Measurements from ENCODE around the gene TPCN1. TPM values are rescaled to one million over a fixed set of nuclear protein-coding genes. Genes with fewer than 3 reads are reported as not detected.

The TPCN1 gene
- polyA plus RNA-seq, 1 experiment, result 31.9 TPM

DNA sequence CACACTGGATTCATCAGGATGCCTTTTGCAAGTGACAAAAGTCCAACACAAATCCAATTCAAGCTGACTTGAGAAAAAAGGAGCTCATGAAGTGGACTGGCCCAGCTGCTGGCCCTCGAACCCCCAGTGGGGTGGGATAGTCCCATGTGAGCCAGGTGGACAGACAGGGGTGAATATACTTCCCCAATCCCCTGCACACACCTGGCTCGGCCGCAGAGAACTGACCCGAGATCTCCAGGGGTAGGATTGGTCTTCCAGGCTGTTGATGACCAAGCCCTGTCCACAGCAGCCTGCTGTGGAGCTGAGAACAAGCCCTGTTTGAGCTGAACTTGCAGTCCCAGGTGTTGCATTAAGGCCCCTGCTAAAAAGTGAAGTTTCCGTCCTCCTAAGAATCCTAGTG, 56.2 kb downstream of the TPCN1 start:
- TF ChIP-seq, protein P1, sequence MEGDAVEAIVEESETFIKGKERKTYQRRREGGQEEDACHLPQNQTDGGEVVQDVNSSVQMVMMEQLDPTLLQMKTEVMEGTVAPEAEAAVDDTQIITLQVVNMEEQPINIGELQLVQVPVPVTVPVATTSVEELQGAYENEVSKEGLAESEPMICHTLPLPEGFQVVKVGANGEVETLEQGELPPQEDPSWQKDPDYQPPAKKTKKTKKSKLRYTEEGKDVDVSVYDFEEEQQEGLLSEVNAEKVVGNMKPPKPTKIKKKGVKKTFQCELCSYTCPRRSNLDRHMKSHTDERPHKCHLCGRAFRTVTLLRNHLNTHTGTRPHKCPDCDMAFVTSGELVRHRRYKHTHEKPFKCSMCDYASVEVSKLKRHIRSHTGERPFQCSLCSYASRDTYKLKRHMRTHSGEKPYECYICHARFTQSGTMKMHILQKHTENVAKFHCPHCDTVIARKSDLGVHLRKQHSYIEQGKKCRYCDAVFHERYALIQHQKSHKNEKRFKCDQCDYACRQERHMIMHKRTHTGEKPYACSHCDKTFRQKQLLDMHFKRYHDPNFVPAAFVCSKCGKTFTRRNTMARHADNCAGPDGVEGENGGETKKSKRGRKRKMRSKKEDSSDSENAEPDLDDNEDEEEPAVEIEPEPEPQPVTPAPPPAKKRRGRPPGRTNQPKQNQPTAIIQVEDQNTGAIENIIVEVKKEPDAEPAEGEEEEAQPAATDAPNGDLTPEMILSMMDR (IDR thresholded peaks at IDR 0.05; ENCODE audit: insufficient read depth, low read depth, low read length), result no peak
- H3K27me3 ChIP-seq (ENCODE audit: control insufficient read depth, insufficient read depth, low read length), result no peaks in the 10 kb centered on the region
- ChIA-PET POLR2A (no interaction called here), CTCF (no interaction called here)
- no peak overlapping the region for H3K4me3 ChIP-seq (ENCODE audit: low read depth, low read length)
- H3K36me3 ChIP-seq (ENCODE audit: control insufficient read depth, insufficient read depth, low read length), result peaks cover 28% of the 10 kb centered on the region
- no peak for DNase-seq (ENCODE audit: low read depth)

DNA sequence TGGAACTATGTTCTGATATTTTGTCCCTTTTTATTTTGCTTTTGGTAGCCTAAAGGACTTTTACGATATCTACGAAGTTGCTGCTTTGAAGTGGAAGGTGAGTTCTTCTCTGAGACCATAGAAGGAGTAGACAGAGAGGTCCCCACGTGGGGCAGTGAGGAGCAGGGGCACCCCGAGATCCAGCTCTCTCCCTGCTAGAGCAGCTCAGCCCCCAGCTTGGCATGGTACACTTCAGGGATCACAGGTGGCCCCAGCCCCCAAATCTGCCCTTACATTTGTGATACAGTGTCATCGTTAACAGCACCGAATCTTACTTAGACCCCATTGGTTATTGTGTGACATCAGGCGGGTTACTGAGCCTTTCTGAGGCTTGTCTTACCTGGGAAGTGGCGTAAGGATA, 56.9 kb downstream of the TPCN1 start:
- no peak overlapping the region for H3K4me3 ChIP-seq (ENCODE audit: low read depth, low read length)
- ChIA-PET POLR2A (no interaction called here), CTCF (no interaction called here)
- no peak for DNase-seq (ENCODE audit: low read depth)
- TF ChIP-seq, protein P1 (IDR thresholded peaks at IDR 0.05; ENCODE audit: insufficient read depth, low read depth, low read length), result no peak
- H3K36me3 ChIP-seq (ENCODE audit: control insufficient read depth, insufficient read depth, low read length), result peaks cover 27% of the 10 kb centered on the region
- H3K27me3 ChIP-seq (ENCODE audit: control insufficient read depth, insufficient read depth, low read length), result no peaks in the 10 kb centered on the region

- POLR2A ChIA-PET, result no interaction called here
- Histone ChIP-seq H3K36me3 (ENCODE audit: control insufficient read depth, insufficient read depth, low read length) (peaks cover 22% of the 10 kb centered on the region), H3K4me3 (ENCODE audit: low read depth, low read length) (no peak overlapping the region), H3K27me3 (ENCODE audit: control insufficient read depth, insufficient read depth, low read length) (no peaks in the 10 kb centered on the region)
- DNase-seq (ENCODE audit: low read depth), result no peak
- CTCF ChIA-PET, result no interaction called here
- TF ChIP-seq, protein P1 (IDR thresholded peaks at IDR 0.05; ENCODE audit: insufficient read depth, low read depth, low read length), result no peak
Observed at GRCh38 chr12:113278633-113279032, 57.4 kb downstream of the TPCN1 start.

GRCh38 chr12:113284751-113285150, 63.5 kb downstream of the TPCN1 start:
- POLR2A ChIA-PET, result no interaction called here
- TF ChIP-seq, protein P1 (IDR thresholded peaks at IDR 0.05; ENCODE audit: insufficient read depth, low read depth, low read length), result no peak
- CTCF ChIA-PET, result no interaction called here

GRCh38 chr12:113285679-113286610, 64.7 kb downstream of the TPCN1 start:
- POLR2A ChIA-PET, result no interaction called here

More at GRCh38 chr12:113284751-113285150, 63.5 kb downstream of the TPCN1 start:
- peaks cover 14% of the 10 kb centered on the region for H3K36me3 ChIP-seq (ENCODE audit: control insufficient read depth, insufficient read depth, low read length)
- DNase-seq (ENCODE audit: low read depth), result no peak
- H3K4me3 ChIP-seq (ENCODE audit: low read depth, low read length), result no peak overlapping the region
- no peaks in the 10 kb centered on the region for H3K27me3 ChIP-seq (ENCODE audit: control insufficient read depth, insufficient read depth, low read length)

More at GRCh38 chr12:113285679-113286610, 64.7 kb downstream of the TPCN1 start:
- CTCF ChIA-PET, result no interaction called here
- TF ChIP-seq, protein P1 (IDR thresholded peaks at IDR 0.05; ENCODE audit: insufficient read depth, low read depth, low read length), result no peak
- Histone ChIP-seq H3K4me3 (ENCODE audit: low read depth, low read length) (no peak overlapping the region), H3K36me3 (ENCODE audit: control insufficient read depth, insufficient read depth, low read length) (peaks cover 18% of the 10 kb centered on the region), H3K27me3 (ENCODE audit: control insufficient read depth, insufficient read depth, low read length) (no peaks in the 10 kb centered on the region)
- no peak for DNase-seq (ENCODE audit: low read depth)

All from BJ (cell line).